Heart left ventricle (tissue), 16 donors: Measurements from ENCODE around the gene DHX16. TPM values are rescaled to one million over a fixed set of nuclear protein-coding genes. Genes with fewer than 3 reads are reported as not detected.

Experiments used
- ATAC-seq, 4 donors: fragments of 200-7000 bp; cut with Tn5 transposase; one replicate each; pipeline ENCODE4 v1.9.1; 2020 to 2022; ENCODE audit warnings: moderate library complexity in 4 of 4, mild to moderate bottlenecking in 3 of 4, moderate number of reproducible peaks in 1 of 4
- DNase-seq, 5 donors: peaks; one replicate each; pipeline ENCODE4 v3.0.0-alpha.2; 2020
- H3K27ac ChIP-seq, 12 donors: fragments of 200-600 bp; sonication (generic) in 4 of 12; one replicate each; pipeline versions ENCODE4 v1.5.0 to v1.8.0; 2016 to 2022; ENCODE audit warnings: mild to moderate bottlenecking in 2 of 12
- H3K27me3 ChIP-seq, 9 donors: fragments of 200-600 bp; sonication (generic) in 2 of 9; one replicate each; pipeline versions ENCODE4 v1.5.1 to v1.8.0; 2016 to 2022; ENCODE audit warnings: mild to moderate bottlenecking in 3 of 9
- H3K36me3 ChIP-seq, 9 donors: fragments of 200-600 bp; sonication (generic) in 2 of 9; one replicate each; pipeline versions ENCODE4 v1.5.0 to v1.8.0; 2018 to 2022; ENCODE audit warnings: mild to moderate bottlenecking in 2 of 9
- H3K4me1 ChIP-seq, 12 donors: fragments of 200-600 bp; sonication (generic) in 4 of 12; one replicate each; pipeline versions ENCODE4 v1.5.0 to v1.8.0; 2016 to 2022; ENCODE audit warnings: mild to moderate bottlenecking in 3 of 12
- H3K4me3 ChIP-seq, 12 donors: fragments of 200-600 bp; sonication (generic) in 4 of 12; one replicate each; pipeline versions ENCODE4 v1.5.0 to v1.8.0; 2017 to 2022; ENCODE audit warnings: mild to moderate bottlenecking in 9 of 12, moderate library complexity in 4 of 12
- H3K9me3 ChIP-seq, 12 donors: fragments of 200-600 bp; sonication (generic) in 4 of 12; one replicate each; pipeline versions ENCODE4 v1.5.0 to v1.8.0; 2016 to 2022; ENCODE audit warnings: mild to moderate bottlenecking in 1 of 12
- CTCF ChIP-seq, 12 donors: fragments of 200-600 bp; sonication (generic) in 4 of 12; IDR thresholded peaks; one replicate each; pipeline versions ENCODE4 v1.5.0 to v1.8.0; 2018 to 2022; ENCODE audit warnings: antibody characterized with exemption in 12 of 12, mild to moderate bottlenecking in 5 of 12
- POLR2A ChIP-seq, 2 donors: fragments of 450-650 bp; IDR thresholded peaks; one replicate each; pipeline ENCODE4 v1.6.1; 2017; ENCODE audit warnings: antibody characterized with exemption in 2 of 2, mild to moderate bottlenecking in 2 of 2, moderate library complexity in 2 of 2
- WGBS, 4 donors: extraction: QIAGEN DNeasy Blood & Tissue Kit in 2 of 4; methylation state at CpG; one replicate each; pipeline versions ENCODE4 v1.1.5 to v1.1.7; 2013 to 2018; 5-methylcytosine and 5-hydroxymethylcytosine counted together
- intact Hi-C, 10 donors: fragments of 100-400 bp; cut with DNase I; formaldehyde crosslinking; loops; one replicate each; pipeline versions ENCODE4 v1.11.1 to v1.14.2; 2022
- polyA plus RNA-seq, 2 donors: library from polyadenylated mRNA; stranded (reverse); fragments of 200-250 nt; gene quantifications; one replicate each; pipeline ENCODE4 v1.2.3, GENCODE V29; 2013
- total RNA-seq, 9 donors: library from RNA; depleted of rRNA in 2 of 9; stranded (reverse); fragments of >200 nt in 2 of 9; fragmentation: NEBNext Ultra II Directional in 3 of 9; extraction: Animal tissue kit (Norgen Biotek cat#: 25700) in 3 of 9; gene quantifications; one replicate each; pipeline versions ENCODE4 v1.1.0 to v1.2.4, GENCODE V29; 2016 to 2023
- donor health status: ischemic (EF 13 %, LVEDD 7.1; RV severe dilation, severe dysfunction).
- donor health status: healthy with polysubstance abuse.
- donor health status: DM: no; HTN: yes; CAD: no.
- donor health status: DM: no; HTN: no; CAD: no.
- donor health status: ischemic (EF 25% LVEDD 6.9; RV normal size, moderate dysfunction).
- donor health status: ischemic (EF 25% LVEDD 5.7; RV mildly dilated, moderate dysfunction).
- donor health status: healthy.
- donor health status: DM: yes; HTN: yes; CAD: no.
- donor health status: ischemic (EF 35%, LVEDD 5.7; RV mildly dilated, moderate dysfunction).
- donor health status: nonischemic (EF 11% LVEDD 7.7; RV severe dilation, severe dysfunction).
- donor health status: DM: yes; HTN: yes; CAD: no.
- donor health status: PGD.
- donor health status: ischemic (EF 29% LVEDD 5.4; RV normal size, mild dysfunction).
- donor health status: nonischemic (EF 23%, LVEDD 6.1; RV moderate dilation, normal function).

Gene DHX16
- total and polyA plus RNA-seq, 11 donors: 16.1 to 39.4 (median 21.0) TPM

DNA sequence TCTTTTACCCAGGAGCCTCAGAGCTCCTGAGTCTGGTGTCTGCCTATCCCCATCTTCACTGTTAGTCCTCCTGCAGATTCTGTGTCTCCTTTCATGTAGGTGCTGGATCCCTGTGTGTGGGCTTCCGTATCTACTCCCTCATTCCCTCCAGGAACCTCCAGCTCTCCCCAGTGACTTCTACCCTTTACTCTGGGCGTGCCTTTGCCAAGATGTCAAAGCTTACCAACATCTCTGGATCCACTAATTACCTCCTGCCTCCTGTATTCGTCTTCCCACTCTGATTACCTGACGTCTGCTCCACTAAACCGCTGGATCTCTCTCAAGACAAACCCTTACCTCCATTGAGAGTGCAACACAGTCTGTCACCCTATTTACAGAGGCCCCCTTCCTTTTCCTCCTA is 28.0 kb downstream of the DHX16 start:
- WGBS, 4 donors: 83 to 91% (median 84%) methylated on average over 5 of the region's 5 CpGs
- TF ChIP-seq POLR2A (IDR thresholded peaks at IDR 0.05) (no peak), CTCF (IDR thresholded peaks at IDR 0.05) (no peak)
- ATAC-seq (no peak), DNase-seq (no peak)
- no peak overlapping the region for H3K27ac ChIP-seq
- H3K27me3 ChIP-seq: no peaks in the 10 kb centered on the region
- intact Hi-C loops: no loop called here
- no peaks in the 10 kb centered on the region for H3K9me3 ChIP-seq
- H3K4me3 ChIP-seq: no peak overlapping the region
- peaks cover 0 to 33% (median 13%) of the 10 kb centered on the region in 12 donors for H3K4me1 ChIP-seq
- peaks cover 0 to 55% (median 34%) of the 10 kb centered on the region in 9 donors for H3K36me3 ChIP-seq

- Histone ChIP-seq H3K4me3 (no peak overlapping the region), H3K27ac (peak overlapping the region in 1 of 12 donors; percentile 8), H3K36me3 (peaks cover 0 to 56% (median 36%) of the 10 kb centered on the region in 9 donors), H3K4me1 (peaks cover 0 to 30% (median 13%) of the 10 kb centered on the region in 12 donors), H3K9me3 (no peaks in the 10 kb centered on the region), H3K27me3 (no peaks in the 10 kb centered on the region)
- TF ChIP-seq CTCF (IDR thresholded peaks at IDR 0.05): no peak
- TF ChIP-seq POLR2A (IDR thresholded peaks at IDR 0.05): no peak
- DNase-seq: no peak
- ATAC-seq: no peak
- intact Hi-C loops: no loop called here
- WGBS, 4 donors: 96 to 100% (median 99%) methylated on average over 1 to 2 of the region's 2 CpGs
Measured at GRCh38 chr6:30643656-30644055, 29.1 kb downstream of the DHX16 start.

DNA sequence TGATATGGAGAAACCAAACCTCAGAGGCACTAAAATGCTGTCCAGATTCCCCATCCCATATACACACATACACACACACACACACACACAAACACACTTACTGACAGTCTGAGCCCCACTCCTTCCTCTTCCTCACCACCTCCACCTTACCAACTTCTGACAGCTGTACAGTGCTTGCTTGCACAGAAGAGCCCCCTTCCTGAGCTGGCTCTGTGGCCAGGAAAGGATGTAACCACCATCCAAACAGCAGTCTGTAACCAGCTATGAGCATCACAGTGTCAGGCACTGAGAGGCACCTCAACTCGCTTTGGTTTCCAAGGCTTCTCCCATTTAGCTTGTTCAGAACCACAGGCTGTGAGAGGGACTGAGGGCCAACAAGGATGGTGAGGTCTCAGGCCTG is 31.8 kb downstream of the DHX16 start:
- DNase-seq (no peak), ATAC-seq (no peak)
- no peak for TF ChIP-seq CTCF (IDR thresholded peaks at IDR 0.05)
- TF ChIP-seq POLR2A (IDR thresholded peaks at IDR 0.05): no peak
- no peaks in the 10 kb centered on the region for H3K27me3 ChIP-seq
- no peak overlapping the region for H3K4me3 ChIP-seq
- H3K9me3 ChIP-seq: no peaks in the 10 kb centered on the region
- H3K27ac ChIP-seq: no peak overlapping the region
- intact Hi-C loops: no loop called here
- H3K36me3 ChIP-seq: peaks cover 0 to 67% (median 39%) of the 10 kb centered on the region in 9 donors
- H3K4me1 ChIP-seq: peaks cover 0 to 13% (median 2%) of the 10 kb centered on the region in 12 donors
- WGBS, 4 donors: 75 to 94% (median 89%) methylated on average over 1 of the region's 1 CpG

DNA sequence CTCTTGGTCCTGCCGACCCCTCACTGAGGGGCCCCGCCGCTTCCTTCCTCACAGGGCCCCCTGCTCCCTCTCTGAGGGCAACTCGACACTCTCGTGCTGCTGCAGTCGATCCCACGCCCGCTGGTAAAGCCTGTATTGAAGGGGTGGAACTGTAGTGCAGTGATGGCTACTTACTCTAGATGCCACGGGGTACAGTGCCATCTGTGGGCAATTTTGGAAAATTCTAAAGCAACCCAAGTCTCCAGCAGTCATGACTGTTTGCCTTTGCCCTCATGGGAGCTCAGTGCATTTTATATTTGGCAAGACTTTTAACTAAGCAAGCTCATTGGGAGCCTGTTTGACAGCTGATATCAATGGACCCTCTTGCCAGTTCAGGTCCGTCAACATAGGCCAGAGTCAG is 32.3 kb downstream of the DHX16 start:
- Histone ChIP-seq H3K36me3 (peaks cover 0 to 67% (median 39%) of the 10 kb centered on the region in 9 donors), H3K4me3 (no peak overlapping the region), H3K27ac (no peak overlapping the region), H3K4me1 (peaks cover 0 to 7% (median 0%) of the 10 kb centered on the region in 12 donors), H3K9me3 (no peaks in the 10 kb centered on the region), H3K27me3 (no peaks in the 10 kb centered on the region)
- intact Hi-C loops: no loop called here
- TF ChIP-seq CTCF (IDR thresholded peaks at IDR 0.05) (no peak), POLR2A (IDR thresholded peaks at IDR 0.05) (no peak)
- WGBS, 4 donors: 82 to 89% (median 87%) methylated on average over 10 of the region's 10 CpGs
- ATAC-seq (peak in 1 of 4 donors; percentile 11), DNase-seq (no peak)
